ENCODE data around the gene RNF207.
A peak's percentile ranks its signal among the peaks of the same experiment; 100 is the strongest.

RNF207 gene

DNA sequence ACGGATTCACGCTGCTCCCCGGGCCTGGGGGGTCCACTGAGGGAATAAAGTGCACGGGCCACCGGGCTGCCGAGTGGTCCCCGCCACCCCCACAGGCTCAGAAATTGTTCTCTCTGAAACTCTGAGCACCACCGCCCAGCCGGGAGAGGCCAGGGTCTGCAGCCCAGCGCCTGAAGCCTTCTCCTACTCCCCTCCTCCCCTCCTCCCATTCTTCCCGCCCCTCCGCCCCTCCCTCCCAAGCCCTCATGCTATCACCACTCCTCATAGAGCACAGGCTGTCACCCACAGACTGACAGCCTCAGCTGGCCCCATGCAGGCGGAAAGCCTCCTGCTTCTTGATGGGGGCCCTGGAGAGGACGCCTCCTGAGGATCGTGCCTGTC lies 55.7 kb downstream of the RNF207 start:
- H2AFZ ChIP-seq, result peak overlapping the region; percentile 78
- no peaks in the 10 kb centered on the region for H3K9me3 ChIP-seq (ENCODE audit: control insufficient read depth, low read length)
- no peaks in the 10 kb centered on the region for H3K36me3 ChIP-seq (ENCODE audit: control insufficient read depth, insufficient read depth, low read length)
- H3K4me3 ChIP-seq (ENCODE audit: low read depth, low read length), result no peak overlapping the region
- TF ChIP-seq, protein P1, sequence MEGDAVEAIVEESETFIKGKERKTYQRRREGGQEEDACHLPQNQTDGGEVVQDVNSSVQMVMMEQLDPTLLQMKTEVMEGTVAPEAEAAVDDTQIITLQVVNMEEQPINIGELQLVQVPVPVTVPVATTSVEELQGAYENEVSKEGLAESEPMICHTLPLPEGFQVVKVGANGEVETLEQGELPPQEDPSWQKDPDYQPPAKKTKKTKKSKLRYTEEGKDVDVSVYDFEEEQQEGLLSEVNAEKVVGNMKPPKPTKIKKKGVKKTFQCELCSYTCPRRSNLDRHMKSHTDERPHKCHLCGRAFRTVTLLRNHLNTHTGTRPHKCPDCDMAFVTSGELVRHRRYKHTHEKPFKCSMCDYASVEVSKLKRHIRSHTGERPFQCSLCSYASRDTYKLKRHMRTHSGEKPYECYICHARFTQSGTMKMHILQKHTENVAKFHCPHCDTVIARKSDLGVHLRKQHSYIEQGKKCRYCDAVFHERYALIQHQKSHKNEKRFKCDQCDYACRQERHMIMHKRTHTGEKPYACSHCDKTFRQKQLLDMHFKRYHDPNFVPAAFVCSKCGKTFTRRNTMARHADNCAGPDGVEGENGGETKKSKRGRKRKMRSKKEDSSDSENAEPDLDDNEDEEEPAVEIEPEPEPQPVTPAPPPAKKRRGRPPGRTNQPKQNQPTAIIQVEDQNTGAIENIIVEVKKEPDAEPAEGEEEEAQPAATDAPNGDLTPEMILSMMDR (IDR thresholded peaks at IDR 0.05), result no peak
- H3K27me3 ChIP-seq (ENCODE audit: control insufficient read depth, insufficient read depth, low read length), result no peaks in the 10 kb centered on the region
- no peak overlapping the region for H3K9ac ChIP-seq
- peaks cover 2% of the 10 kb centered on the region for H3K4me1 ChIP-seq
- no peaks in the 10 kb centered on the region for H3K79me2 ChIP-seq
- H3K4me2 ChIP-seq (ENCODE audit: low read length), result no peak overlapping the region
- no peak overlapping the region for H3K27ac ChIP-seq

DNA sequence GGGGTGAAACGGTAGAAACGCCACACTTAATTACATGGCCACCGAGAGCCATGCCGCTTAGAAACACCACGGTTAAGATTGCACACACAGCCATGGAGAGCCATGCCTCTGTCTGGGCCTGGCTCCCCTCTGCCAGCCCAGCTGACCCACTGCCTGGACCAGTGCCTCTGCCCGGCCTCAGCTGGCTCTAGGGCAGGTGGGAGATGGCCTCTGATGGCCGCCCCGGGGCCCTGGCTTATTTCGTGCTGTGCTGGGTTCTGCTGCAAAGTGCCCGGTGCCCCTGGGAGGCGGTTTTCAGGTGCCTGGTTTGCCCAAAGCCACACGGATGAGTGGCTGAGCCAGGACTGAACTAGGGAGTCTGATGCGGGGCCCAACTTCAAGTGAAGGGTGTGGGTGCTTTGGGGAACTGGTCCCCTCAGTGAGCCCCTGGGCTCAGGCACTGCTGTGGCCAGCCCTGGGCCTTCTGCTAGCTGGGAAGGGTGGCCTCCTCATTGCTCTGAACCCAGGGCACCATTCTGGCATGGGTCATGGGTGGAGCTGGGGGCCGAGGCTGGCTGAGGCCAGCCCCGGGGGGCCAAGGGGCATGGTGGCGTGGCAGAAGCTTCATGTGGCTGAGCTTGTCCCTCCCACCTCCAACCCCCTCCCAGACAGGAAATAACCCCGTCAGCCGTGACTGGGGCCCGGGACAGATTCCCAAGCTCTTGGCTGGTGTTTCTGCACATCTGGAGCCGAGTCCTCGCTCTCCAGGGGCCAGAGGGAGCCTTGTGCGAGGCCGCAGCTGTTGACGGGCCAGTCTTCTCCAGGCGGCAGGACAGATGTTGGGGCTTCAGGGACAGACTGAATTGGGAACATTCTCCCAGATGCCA lies 56.9 kb downstream of the RNF207 start:
- Histone ChIP-seq H3K27ac (no peak overlapping the region), H3K79me2 (no peaks in the 10 kb centered on the region), H3K4me2 (ENCODE audit: low read length) (no peak overlapping the region), H3K27me3 (ENCODE audit: control insufficient read depth, insufficient read depth, low read length) (no peaks in the 10 kb centered on the region), H3K9me3 (ENCODE audit: control insufficient read depth, low read length) (no peaks in the 10 kb centered on the region), H3K36me3 (ENCODE audit: control insufficient read depth, insufficient read depth, low read length) (no peaks in the 10 kb centered on the region), H2AFZ (no peak overlapping the region), H3K4me3 (ENCODE audit: low read depth, low read length) (no peak overlapping the region), H3K4me1 (peaks cover 2% of the 10 kb centered on the region), H3K9ac (no peak overlapping the region)
- TF ChIP-seq, protein P1 (IDR thresholded peaks at IDR 0.05), result no peak

- no peaks in the 10 kb centered on the region for H3K79me2 ChIP-seq
- H3K4me1 ChIP-seq, result peaks cover 2% of the 10 kb centered on the region
- no peak overlapping the region for H3K4me2 ChIP-seq (ENCODE audit: low read length)
- TF ChIP-seq, protein P1 (IDR thresholded peaks at IDR 0.05), result no peak
- no peak overlapping the region for H3K4me3 ChIP-seq (ENCODE audit: low read depth, low read length)
- no peaks in the 10 kb centered on the region for H3K9me3 ChIP-seq (ENCODE audit: control insufficient read depth, low read length)
- no peaks in the 10 kb centered on the region for H3K36me3 ChIP-seq (ENCODE audit: control insufficient read depth, insufficient read depth, low read length)
- no peak overlapping the region for H3K9ac ChIP-seq
- H2AFZ ChIP-seq, result no peak overlapping the region
- no peak overlapping the region for H3K27ac ChIP-seq
- H3K27me3 ChIP-seq (ENCODE audit: control insufficient read depth, insufficient read depth, low read length), result no peaks in the 10 kb centered on the region
Measured at GRCh38 chr1:6263716-6264115, 57.8 kb downstream of the RNF207 start.

GRCh38 chr1:6265151-6265550 lies 59.2 kb downstream of the RNF207 start:
- Histone ChIP-seq H3K27me3 (ENCODE audit: control insufficient read depth, insufficient read depth, low read length) (no peaks in the 10 kb centered on the region), H3K36me3 (ENCODE audit: control insufficient read depth, insufficient read depth, low read length) (no peaks in the 10 kb centered on the region), H3K4me2 (ENCODE audit: low read length) (no peak overlapping the region), H2AFZ (no peak overlapping the region), H3K9me3 (ENCODE audit: control insufficient read depth, low read length) (no peaks in the 10 kb centered on the region), H3K4me3 (ENCODE audit: low read depth, low read length) (no peak overlapping the region), H3K4me1 (peaks cover 2% of the 10 kb centered on the region), H3K79me2 (no peaks in the 10 kb centered on the region), H3K27ac (no peak overlapping the region), H3K9ac (no peak overlapping the region)
- TF ChIP-seq, protein P1 (IDR thresholded peaks at IDR 0.05), result no peak

DNA sequence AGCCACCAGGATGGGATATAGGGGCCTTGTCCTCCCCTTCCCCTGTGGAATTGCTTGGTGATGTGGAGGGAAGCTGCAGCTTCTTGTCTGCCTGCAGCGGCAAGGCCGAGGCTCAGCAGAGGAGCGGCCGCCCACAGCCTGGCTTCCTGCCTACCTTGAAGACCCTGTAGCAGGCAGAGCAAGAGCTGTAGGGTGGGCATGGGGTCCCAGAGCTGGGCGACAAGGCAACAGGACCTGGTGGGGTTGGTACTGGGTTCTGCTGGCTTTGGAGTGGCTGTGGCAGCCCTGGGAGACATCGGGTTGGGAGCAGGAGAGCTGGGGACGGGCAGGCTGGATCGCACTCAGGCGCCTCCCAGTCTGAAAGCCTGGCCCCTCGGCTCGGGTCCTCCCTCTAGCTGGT lies 60.7 kb downstream of the RNF207 start:
- no peaks in the 10 kb centered on the region for H3K4me1 ChIP-seq
- H3K27me3 ChIP-seq (ENCODE audit: control insufficient read depth, insufficient read depth, low read length), result no peaks in the 10 kb centered on the region
- H3K4me3 ChIP-seq (ENCODE audit: low read depth, low read length), result no peak overlapping the region
- H3K4me2 ChIP-seq (ENCODE audit: low read length), result no peak overlapping the region
- H2AFZ ChIP-seq, result no peak overlapping the region
- no peaks in the 10 kb centered on the region for H3K36me3 ChIP-seq (ENCODE audit: control insufficient read depth, insufficient read depth, low read length)
- no peaks in the 10 kb centered on the region for H3K79me2 ChIP-seq
- TF ChIP-seq, protein P1 (IDR thresholded peaks at IDR 0.05), result no peak
- no peaks in the 10 kb centered on the region for H3K9me3 ChIP-seq (ENCODE audit: control insufficient read depth, low read length)
- no peak overlapping the region for H3K27ac ChIP-seq
- H3K9ac ChIP-seq, result no peak overlapping the region
